GM21825 (cell line): ENCODE measurements around the gene CACNB2.

Experiments
- ATAC-seq: cut with Tn5 transposase; IDR thresholded peaks from one replicate; pipeline ENCODE4 v1.9.1; 2021; ENCODE audit warnings: mild to moderate bottlenecking, moderate library complexity; ENCODE audit not compliant: unreplicated experiment

CACNB2 gene

DNA sequence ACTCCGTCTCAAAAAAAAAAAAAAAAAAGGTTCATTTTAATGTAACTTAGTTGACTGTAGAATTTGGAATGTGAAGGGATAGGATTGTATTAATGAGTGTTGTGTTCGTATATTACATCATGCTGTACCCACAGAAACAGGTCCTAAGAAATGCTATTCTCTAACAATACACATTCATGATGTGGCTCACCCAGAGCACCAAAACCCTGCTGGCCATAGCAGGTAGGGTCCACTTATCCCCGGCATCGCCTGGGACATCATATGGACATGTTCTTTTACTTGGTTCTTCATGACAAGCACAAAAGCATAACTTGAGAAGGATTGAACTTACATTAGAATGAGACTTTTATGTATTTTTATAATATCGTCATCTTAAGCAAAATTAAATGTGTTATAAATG, 241.5 kb downstream of the CACNB2 start:
- ATAC-seq: no peak

DNA sequence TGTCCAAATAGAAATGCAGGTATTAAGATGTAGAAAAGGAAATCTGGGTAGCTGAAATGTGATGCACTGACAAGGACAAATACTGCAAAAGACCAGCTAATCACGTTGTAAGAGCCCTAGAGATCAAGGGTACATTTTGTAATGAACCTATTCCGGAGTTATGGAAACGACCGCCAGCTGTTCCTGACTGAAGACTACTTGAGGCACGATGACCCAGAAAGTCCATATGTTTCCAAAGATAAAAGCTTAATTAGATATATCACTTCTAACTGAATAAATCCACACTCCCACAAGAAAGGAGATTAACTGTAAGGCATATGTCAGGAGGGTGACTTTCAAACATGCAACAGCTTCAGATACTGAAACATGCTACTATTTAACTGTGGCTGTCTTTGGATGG, 257.7 kb downstream of the CACNB2 start:
- no peak for ATAC-seq

DNA sequence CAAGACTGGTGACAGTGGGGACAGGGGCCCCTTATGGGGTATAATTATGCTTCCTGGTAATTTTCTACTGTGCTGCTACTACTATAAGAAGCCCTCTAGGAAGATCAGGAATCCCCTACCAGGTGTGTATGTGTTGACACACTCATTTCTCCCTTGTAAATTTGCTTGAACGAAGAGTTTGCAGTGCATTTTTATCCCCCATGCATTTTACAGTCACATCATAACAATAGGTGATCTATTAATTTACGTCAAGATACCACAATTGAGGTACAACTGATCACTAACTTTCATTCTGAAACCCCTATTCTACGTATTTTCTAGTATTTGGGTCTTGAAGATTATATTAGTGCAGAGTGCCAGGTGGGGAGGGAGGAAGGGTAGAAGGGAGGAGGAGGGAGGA, 258.9 kb downstream of the CACNB2 start:
- ATAC-seq: peak; percentile 72

DNA sequence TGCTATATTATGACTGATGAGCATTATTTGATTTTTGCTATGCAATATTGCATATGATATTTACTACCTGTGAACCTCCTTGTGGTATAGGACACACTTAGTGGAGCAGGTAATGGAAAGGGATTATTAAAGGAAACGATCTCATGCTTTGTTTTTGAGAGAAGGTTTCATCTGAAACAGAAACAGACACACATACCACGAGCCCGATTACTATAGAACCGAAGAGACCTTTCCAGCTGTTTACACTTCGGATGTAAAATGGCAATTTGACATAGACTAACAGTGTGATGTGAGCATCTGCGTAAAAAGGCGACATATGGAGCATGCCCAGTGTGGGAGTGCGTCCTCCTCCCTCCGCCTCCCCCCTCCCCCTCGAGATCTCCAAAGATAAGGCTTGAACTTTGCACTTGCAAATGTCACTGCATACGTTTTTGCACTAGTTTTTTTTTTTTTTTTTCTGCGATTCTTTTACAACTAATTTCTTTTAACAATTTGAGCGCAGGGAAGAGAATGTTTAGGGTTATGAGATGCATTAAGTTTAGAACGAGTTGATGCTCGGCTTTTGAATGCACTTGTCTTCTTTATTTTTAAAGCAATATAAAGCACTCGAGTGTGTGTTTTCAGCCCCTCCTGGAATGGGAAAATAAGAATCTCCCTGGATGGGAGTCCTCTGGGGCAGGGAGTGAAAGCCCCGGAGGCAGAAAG, 260.1 kb downstream of the CACNB2 start:
- peak; percentile 55 for ATAC-seq

DNA sequence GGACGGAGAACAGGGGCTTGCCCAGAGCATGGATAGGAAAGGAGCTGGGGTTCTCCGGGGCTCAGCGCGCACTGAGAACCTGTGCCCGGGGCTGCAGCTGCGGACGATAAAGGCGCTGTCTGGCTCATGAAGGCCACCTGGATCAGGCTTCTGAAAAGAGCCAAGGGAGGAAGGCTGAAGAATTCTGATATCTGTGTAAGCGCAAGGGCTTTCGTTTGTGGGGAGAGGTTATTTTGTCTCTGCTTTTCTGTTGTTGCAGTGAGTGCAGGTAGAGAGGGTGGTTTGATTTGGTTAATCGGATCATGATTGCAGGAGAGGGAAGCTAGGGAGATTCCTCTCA, 260.7 kb downstream of the CACNB2 start:
- ATAC-seq: no peak

DNA sequence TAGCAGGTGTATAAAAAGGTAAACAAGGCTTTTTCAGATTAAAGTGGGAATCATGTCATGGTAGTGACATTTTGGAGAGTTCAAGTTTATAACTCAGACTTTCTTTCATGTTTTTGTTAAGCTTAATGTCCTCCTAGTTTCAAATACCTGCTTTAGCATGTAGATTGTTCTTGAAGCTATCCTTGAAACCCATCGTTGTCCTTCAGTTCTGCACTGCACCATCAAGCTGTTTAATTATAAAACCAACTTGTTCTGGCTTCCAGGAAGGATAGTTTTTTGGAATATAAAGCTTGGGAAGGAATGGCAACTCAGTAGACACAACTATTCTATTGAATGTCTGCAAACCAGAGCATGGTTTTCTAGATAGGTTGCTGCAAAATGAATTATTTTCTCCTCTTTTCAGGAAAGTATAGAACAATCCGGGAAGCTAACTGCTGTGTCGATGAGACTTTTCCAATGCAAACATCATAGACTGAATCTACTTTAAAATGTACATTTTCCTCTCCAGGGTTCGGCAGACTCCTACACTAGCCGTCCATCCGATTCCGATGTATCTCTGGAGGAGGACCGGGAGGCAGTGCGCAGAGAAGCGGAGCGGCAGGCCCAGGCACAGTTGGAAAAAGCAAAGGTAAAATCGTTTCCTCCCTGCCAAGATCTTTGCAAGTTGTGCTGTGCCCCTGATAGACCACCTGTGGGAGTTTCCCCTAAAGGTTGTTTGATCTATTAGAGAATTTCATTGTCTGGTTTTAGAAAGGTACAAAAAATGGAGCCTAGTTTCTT, 261.4 kb downstream of the CACNB2 start:
- ATAC-seq: no peak

DNA sequence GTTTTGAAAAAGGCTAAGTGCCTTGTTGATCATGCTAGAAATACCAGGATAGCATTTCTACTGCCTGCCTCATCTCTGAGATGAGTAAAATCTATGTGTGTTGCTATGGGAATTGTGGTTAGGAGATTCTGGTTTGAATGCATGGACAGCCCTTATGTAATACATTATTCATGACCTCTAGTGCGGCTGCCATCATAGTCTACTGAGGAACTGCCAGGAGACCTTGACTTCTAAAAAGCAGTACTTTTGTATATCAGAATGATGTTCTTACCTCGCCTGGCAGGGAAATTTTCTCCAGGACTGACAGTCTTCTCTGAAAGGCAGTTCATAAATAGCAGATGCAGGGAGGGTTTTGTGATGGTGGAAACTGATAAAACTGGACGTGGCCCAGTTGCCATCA, 262.6 kb downstream of the CACNB2 start:
- ATAC-seq: no peak

DNA sequence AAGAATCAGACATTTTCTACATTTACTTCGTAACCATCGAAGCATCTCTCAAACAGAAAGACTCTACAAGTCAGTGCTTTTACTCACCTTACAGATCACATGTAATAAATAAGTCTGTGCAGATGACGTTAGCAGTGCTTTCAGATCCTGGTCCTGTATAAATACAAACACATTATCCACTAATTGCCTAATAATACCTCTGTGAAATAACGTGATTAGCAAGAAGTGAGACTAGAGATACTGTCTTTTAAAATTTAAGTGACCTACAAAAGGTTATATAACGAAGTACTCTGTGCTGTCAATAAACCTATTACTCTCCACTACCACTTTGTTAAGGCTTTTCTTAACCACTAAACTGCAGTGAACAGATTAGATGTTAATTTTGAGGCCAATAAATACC, 264.3 kb downstream of the CACNB2 start:
- no peak for ATAC-seq

DNA sequence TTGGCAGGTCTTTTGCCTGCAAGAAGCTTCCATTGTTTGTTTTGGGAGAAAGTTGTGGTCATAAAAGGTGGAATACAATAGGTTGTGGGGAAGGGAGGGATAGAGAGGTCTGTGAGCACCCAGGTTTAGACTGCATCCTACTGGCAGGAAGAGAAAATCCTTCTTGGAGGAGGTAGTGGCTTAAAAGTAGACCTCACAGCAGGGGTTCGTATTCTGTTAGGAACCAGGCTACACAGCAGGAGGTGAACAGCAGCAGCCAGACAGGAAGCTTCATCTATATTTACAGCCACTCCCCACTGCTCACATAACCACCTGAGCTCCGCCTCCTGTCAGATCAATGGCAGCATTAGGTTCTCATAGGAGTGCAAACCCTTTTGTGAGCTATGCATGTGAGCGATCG, 265.9 kb downstream of the CACNB2 start:
- no peak for ATAC-seq

DNA sequence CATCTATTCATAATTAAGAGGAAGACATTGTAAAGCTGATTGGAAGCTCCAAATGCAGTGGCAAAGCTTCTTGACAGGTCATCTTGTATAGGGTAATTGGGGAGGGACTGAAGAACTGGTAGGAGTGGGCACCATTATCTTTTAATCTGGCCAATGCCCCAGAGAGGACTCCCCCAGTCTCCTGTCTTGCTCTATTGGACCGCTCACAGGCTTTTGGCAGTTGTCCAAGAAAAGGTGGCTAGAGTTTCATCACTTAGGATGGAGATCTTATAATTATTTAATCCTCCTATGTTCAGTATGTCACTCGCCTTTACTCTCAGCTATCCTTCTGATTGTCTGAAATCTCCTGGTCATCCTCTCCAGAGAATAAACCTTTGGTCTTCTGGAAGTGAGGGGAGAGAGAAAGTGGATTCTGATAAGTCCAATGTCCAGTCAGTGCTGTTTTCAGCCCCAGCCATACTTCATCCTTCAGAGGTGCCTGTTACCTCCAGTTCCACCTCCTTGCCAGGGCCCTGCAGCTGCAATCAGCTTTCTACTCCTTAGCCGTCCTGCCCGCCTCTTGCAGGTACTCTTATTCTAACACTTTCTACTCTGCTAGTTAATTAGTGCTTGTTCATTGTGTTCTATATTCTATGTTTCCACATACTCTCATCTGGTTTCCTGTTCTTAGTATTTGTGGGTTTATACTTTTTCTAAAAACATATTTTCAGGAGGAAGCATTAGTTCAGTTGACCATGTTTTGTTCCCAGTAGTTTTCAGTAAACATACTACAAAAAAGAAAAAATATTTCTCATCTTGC, 269.6 kb downstream of the CACNB2 start:
- no peak for ATAC-seq

DNA sequence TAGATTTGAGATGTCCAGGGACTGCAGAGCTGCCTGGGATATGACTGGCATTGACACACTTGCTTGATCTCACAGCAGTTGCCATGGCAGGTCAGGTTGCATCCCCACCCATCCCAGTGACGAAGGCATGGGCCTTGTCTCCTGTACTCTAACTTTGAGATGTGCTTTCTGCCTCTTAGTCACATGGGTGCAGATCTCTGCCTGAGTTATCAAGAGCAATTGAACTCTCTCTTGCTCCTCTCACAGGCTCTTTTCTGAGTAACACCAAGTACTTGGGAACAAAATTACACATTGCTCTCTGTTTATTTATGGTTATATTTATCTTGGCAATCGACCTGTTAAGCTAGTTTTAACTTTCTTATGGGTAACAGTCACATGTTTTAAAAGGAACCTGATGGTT, 273.8 kb downstream of the CACNB2 start:
- ATAC-seq: no peak

DNA sequence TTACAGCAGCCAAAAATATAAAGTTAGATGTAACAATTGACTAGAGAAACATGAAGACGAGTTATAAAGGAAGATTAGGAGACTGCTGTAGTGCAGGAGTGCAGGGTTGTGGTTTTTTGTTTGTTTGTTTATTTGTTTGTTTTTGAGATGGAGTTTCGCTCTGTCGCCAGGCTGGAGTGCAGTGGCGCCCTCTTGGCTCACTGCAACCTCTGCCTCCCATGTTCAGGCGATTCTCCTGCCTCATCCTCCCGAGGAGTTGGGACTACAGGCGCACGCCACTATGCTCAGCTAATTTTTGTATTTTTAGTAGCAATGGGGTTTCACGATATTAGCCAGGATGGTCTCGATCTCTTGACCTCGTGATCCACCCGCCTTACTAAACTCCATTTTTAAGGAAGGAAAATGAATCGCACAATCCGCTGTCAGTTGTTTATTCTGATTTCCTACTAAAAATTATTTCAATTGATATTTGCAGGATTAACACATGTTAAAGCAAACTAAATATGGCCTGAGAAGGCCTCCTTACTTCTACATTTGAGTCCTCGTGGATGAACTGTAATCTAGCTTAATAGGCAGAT, 277.8 kb downstream of the CACNB2 start:
- ATAC-seq: no peak

DNA sequence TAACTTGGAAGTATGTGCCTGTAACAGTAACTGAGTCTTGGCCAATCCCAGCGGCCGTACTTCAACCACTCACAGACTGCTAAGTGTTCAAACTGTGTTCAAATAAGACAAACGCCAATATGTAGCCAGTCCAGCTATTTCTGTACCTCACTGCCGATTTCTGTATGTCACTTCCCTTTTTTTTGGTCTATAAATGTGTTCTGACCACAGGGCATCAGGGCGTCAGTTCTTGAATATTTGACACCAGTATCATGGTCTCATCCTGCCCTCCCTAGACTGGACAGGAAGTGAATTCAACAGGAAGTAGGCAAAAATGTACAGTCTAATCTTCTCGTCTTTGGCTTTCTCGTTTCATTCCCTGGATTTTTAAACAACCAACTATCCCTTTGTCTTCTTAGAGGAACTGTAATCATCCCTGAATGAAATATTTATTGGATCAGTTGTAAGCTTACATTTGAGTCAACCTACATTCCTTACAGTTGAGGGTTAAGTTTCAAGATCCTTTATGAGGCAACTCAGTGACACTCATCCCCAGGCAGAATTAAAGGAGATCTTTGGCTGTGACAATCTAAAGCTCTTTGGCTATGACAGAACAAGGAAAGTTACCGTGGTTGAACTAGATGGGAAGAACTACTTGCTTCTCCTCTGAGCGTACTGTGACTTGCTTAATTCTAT, 278.5 kb downstream of the CACNB2 start:
- ATAC-seq: peak; percentile 85

DNA sequence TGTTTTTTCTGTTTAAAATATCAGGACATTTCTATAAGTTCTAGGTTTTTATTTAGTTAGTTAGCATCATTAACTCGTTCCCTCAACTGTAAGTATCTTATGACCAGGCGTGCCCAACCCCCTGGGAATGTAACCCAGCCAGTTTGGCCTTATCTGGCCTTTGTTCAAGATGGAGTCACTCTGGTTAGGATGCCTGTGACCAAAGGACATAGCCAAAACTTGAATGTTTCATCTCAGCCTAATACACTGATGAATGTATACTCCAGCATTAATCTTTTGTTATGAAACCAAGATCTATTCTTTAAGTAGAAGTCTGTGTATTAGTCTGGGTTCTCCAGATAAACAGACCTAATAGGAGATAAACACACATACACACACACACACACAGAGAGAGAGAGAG, 279.7 kb downstream of the CACNB2 start:
- no peak for ATAC-seq

DNA sequence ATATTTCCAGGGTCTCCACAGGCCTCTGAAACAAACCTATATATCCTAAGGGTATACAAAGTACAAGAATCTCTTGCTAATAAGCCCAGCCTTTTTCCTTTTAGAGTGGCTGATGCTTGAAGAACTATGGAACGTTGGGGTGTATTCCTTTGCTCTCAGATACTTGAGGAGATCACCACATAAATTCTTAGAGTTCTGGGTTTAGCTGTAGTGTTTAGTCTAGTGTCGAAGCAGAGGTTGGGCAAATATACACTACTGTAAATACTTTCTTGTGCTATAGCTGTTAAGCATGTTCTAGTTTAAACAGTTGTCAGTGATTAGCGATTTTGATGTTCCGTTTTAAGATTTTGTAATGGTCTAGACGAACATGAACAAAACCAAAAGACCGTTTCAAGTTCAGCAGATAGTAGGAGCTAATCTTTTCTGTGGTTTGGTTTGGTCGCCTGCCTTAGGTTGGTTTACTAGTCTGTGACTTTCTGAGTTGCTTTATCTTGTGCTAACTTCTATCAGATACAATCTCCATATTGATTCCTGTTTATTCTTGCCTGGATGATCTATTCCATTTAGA, 281.6 kb downstream of the CACNB2 start:
- no peak for ATAC-seq

DNA sequence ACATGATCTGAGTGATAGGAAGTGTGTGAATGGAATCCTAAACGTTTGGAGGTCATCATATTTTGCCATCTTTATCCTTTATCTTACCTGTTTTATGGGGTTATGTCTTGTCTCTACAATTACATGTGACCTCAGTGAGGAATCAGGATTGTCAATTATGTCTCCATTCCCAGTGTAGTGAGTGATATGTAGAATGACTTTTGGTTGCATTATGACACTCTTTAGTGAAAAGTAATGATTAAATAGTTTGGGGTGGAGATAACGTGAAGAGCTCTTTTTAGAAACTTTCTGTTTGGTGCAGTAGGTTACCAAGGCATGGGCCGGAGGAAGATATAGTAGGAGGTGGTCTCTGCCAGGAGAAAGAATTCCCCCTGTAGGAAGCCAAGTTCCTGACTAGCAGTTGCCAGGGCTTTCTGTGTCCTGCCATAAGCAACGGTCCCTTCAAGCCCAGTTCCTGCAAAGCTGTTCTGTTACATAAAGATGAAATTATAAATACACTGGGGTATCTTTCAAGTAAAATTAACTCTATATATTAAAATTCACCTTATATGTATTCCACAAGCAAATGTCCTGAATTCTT, 282.9 kb downstream of the CACNB2 start:
- no peak for ATAC-seq

DNA sequence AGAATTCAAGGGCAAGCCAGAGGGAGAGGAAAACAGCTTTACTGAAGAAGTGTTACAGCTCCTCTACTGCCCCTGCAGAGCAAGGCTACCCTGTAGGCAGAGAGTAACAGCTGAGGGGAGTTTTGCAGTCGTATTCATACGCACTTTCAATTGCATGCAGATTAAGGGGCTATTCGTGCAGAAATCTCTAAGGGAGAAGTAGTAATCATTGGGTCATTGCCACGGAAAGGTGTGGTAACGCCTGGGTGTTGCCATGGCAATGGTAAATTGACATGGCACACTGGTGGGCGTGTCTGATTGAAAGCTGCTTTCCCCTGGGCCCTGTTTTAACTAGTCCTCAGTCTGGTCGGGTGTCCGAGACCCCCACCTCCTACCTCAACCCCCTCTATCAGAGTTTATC, 284.0 kb downstream of the CACNB2 start:
- no peak for ATAC-seq

DNA sequence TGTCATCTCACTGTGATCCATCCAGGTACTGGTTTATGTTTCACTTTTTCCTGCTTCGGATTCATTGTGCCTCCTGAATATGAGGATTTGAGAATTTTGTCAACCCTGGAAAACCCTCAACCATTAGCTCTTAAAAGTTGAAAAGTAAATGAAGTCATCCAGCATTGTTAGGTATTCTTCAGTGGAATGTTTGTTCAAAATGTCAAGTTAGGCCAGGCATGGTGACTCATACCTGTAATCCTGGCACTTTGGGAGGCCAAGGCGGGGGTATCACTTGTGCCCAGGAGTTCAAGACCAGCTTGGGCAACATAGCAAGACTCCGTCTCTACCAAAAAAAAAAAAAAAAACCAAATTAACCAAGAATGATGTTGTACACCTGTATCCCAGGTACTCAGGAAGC, 289.1 kb downstream of the CACNB2 start:
- no peak for ATAC-seq

DNA sequence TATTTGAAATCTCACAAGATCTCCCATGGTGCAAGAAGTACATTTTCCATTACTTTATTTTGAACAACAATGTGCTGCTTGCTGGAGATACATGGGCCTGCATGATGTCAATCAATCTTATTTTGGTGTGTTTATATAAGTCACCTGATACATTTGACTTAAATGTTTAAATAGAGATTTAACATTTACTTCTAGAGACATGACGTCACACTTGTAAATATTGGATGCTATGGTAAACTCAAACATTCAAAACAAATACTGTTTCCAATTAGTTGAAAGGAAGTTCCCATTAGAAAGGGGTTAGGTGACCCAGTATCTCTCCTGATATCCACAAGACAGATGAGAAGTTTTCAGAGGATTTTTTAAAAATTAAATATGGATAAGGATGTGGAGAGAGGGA, 296.7 kb downstream of the CACNB2 start:
- ATAC-seq: no peak

DNA sequence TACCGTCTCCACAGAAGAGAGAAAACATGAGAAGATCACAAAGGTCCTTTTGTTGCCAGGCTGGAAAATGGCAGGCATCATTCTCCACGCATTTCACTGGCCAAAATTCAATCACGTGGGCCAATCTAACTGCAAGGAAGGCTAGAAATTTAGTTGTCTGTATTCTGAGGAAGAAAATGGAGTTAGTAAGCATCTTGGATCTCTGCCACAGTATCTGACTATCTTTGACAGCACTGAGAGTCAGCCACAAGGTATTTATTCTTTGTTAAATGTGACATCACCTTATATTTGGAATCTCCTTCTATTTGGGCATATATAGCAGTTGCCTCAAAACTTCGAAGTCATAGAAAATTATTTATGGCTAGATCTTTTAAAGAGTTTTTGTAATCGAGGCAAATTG, 297.3 kb downstream of the CACNB2 start:
- ATAC-seq: no peak
